Measurements from ENCODE around the gene HEXIM1. TPM values are rescaled to one million over a fixed set of nuclear protein-coding genes. Genes with fewer than 3 reads are reported as not detected.

The HEXIM1 gene
- total RNA-seq, 1 donor from 2014 or later, result 21.0 TPM

- DNase-seq (ENCODE audit: low read depth), result no peak
Observed at GRCh38 chr17:45145035-45145389, 3.3 kb upstream of the HEXIM1 start.

GRCh38 chr17:45146166-45146565 lies 2.1 kb upstream of the HEXIM1 start:
- DNase-seq (ENCODE audit: low read depth), result no peak

GRCh38 chr17:45146592-45146889 lies 1.7 kb upstream of the HEXIM1 start:
- DNase-seq (ENCODE audit: low read depth), result no peak

GRCh38 chr17:45146890-45147580 lies 1.2 kb upstream of the HEXIM1 start:
- peak; percentile 83 for DNase-seq (ENCODE audit: low read depth)

- peak; percentile 94 for DNase-seq (ENCODE audit: low read depth)
Observed at GRCh38 chr17:45147581-45148182, 593 bp upstream of the HEXIM1 start.

DNA sequence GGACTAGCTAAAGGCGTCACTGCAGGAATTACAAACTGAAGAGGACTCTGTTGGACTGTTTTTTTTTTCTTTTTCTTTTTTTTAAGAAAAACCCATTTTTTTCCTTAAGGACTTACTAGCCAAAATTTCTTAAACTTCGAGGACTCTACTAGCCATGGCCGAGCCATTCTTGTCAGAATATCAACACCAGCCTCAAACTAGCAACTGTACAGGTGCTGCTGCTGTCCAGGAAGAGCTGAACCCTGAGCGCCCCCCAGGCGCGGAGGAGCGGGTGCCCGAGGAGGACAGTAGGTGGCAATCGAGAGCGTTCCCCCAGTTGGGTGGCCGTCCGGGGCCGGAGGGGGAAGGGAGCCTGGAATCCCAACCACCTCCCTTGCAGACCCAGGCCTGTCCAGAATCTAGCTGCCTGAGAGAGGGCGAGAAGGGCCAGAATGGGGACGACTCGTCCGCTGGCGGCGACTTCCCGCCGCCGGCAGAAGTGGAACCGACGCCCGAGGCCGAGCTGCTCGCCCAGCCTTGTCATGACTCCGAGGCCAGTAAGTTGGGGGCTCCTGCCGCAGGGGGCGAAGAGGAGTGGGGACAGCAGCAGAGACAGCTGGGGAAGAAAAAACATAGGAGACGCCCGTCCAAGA lies 878 bp downstream of the HEXIM1 start:
- DNase-seq (ENCODE audit: low read depth), result peak; percentile 95

- peak; percentile 63 for DNase-seq (ENCODE audit: low read depth)
Observed at GRCh38 chr17:45149669-45150664, 1.7 kb downstream of the HEXIM1 start.

DNA sequence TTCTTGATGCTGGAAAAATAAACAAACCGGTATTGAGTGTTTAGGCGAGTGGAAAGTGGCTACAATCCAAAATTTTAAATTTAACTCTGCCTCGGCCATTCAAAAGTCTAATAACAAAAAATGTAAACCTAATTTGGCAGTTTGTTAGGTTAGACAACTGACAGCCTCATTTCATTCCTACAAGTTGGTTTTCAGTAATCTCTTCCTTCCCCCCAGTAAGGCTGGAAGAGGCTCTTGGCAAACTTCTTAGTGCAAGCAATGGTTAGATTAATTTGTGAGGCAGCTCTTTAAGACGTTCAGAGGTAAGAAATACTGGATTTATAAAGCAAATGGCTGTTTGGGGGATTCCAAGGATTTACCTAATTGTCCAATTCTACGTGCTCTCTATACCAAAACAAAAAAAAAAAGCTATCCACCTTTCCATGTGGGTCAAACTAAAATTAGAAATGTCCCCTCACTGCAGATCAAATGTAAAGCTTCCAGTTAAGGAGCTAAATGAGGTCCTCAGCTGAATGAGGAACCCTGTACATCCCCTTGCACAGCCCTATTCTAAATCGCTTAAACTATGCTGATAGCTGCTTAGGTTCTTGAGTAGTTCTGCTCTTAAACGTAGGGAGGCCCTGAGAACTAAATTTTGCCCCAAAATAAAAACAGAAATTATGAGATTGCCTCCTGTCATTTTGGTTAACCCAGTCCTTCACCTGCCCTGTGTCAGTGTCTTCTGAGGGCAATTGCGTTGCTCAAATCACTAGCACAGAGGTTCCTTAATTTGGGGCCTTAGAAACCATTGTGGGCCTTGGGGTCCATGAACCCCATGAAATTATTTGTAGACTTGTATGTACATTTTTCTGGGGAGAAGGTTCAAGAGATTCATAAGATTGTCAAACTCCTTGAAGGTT lies 2.9 kb downstream of the HEXIM1 start:
- no peak for DNase-seq (ENCODE audit: low read depth)

GRCh38 chr17:45155029-45155428 lies 6.8 kb downstream of the HEXIM1 start:
- no peak for DNase-seq (ENCODE audit: low read depth)

DNA sequence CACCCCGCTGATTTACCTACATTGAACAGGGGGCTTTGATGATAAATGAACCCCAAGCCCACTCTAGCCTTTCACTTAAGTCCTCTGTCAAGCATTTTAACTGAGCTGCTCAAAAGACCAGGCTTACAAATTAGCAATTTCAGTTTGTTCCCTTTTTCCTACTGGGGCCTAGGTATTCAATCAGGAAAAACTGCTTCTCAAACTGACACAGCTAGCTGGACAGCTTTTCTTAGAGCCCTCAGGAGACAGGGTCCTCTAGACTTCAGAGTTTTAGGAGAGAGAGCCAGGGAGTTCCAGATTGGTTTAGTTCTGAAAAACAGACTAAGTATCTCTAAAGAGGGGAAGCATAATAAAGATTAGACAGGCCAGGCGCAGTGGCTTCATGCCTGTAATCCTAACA lies 7.2 kb downstream of the HEXIM1 start:
- DNase-seq (ENCODE audit: low read depth), result no peak

DNA sequence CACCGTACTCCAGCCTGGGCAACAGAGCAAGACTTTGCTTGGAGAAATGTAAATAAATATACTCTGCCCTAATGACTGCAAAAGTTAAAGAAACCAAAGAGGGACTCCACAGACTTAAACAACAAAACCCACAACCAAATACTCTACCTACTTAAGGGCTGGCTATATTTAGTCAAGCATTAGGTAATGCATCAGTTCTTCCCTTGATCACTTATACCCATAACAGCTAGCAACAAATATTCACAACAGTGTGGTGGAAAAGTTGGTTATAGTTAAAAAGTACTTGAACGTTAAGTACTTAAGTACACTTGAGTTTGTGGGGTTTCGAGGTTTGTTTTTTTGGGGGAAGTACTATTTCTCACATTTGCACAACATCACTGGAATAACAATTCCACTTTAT lies 8.0 kb downstream of the HEXIM1 start:
- DNase-seq (ENCODE audit: low read depth), result no peak

DNA sequence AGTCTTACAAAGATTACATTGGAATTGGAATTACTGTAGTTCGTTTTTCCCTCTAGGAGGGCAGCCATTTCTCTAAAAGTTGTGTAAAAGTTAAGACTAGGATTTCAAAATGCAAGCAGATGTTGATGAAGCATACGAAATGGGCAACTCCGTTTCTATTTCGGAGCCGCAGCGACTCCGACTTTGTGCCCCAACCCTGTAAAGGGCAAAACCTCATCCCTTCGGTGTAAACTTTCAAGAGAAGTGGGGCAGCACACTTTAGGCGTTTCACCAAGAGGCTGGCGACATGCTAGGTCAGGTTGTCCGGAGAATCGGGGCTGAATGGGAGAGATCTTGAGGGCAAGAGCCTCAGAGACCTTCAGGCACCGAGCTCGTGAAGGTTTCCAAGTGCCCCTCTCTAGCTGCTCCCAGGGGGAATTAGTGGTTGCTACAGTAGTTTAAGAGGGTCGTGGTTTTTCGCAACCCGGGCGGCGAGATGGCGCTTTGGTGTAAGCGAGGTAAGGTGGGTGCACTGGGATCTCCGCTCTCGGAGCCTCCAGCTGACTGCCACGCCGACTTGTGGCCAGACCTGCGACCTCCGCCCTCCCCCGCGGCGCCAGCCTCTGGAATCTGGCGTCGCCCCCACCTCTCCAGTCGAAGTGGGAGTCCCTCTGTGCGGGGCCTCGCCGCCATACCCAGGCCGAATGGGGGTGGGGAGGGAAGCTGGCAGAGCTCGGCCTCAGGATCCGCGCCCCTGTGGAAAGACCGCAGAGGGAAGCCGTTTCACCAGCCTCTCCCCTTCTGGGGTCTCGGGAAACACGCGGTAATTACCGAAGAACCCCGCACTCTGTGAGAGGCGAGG lies 12.4 kb downstream of the HEXIM1 start:
- peak; percentile 87 for DNase-seq (ENCODE audit: low read depth)

- DNase-seq (ENCODE audit: low read depth), result peak; percentile 100
Observed at GRCh38 chr17:45161288-45162024, 13.2 kb downstream of the HEXIM1 start, which contains the start of gene HEXIM2. HEXIM2 (plus strand) TSS chr17:45161875; CDS start chr17:45162794, 919 bp downstream.

GRCh38 chr17:45162025-45162687 lies 13.9 kb downstream of the HEXIM1 start:
- DNase-seq (ENCODE audit: low read depth), result no peak

DNA sequence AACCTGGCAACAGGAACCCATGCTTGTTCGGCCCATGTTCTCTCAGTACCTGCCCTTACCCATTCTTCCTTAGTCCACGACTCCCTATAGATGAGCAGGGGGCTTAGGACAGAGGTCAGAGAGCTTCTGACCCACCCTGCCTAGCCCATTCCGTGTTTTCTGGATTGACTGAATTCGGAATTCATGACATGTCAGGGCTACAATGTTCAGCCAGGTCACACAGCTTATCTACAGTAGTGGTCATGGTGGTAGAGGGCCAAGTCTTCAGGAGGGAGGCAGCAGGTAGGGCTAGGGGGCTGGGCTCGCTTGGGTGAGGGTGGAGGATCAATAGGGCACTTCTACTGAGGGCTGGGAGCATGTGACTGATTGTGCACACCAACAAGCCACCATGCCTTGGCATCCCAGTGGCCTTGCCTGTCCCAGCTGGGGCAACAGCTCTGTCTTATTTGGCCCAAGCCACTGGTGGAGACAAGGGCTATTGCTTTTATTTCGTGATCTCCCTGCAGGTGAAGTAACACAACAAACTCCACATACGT lies 16.5 kb downstream of the HEXIM1 start:
- no peak for DNase-seq (ENCODE audit: low read depth)

- no peak for DNase-seq (ENCODE audit: low read depth)
Observed at GRCh38 chr17:45168991-45169752, 20.9 kb downstream of the HEXIM1 start.

DNA sequence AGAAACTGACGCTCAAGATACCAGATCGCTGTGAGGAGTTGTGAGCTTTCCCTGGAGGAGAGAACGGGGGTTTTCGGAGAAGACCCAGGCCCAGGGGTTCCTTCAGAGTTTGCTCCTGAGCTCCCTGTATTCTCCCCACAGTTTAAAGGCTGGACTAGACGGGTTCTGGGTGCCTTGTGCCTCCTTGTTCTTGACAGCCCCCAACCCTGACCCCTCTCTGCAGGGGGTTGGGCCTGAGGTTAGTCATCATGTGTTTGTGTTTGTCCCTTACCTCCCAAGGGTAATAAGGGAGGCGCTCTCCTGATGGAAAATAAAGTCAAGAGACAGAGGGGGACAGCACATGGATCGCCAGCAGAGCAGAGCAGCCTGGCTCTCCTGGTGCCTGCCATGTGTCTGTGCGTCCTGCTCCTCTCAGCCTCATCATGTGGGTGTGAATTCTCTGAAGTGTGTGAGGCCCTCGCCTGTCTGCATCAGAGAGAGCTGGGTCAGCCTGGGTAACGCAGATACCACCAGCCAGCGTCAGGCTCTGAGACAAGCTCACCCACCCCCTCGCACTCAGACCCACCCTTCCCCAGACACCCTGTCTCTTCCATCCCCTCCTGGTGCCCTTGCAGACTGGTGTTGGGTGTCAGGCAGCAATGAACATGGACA lies 22.1 kb downstream of the HEXIM1 start:
- DNase-seq (ENCODE audit: low read depth), result no peak

All from myocyte (in vitro differentiated cells).